Measurements from ENCODE around the gene NEGR1. TPM values are rescaled to one million over a fixed set of nuclear protein-coding genes. Genes with fewer than 3 reads are reported as not detected.

The NEGR1 gene
- total RNA-seq, 1 donor from 2014 or later, result 19.2 TPM

- no peaks in the 10 kb centered on the region for H3K9me3 ChIP-seq
- no peak overlapping the region for H3K4me3 ChIP-seq
- TF ChIP-seq POLR2A (IDR thresholded peaks at IDR 0.05) (no peak), CTCF (IDR thresholded peaks at IDR 0.05) (no peak), POLR2AphosphoS5 (IDR thresholded peaks at IDR 0.05; ENCODE audit: insufficient read depth in 1 of 2, low read depth in 1 of 2) (no peak)
- DNase-seq (ENCODE audit: extremely low spot score in 2 of 2), result no peak
- H3K27me3 ChIP-seq, result no peaks in the 10 kb centered on the region
- H3K27ac ChIP-seq, result no peak overlapping the region
- intact Hi-C loops (cut with DNase I), result no loop called here
- no peaks in the 10 kb centered on the region for H3K36me3 ChIP-seq
- no peaks in the 10 kb centered on the region for H3K4me1 ChIP-seq
These were observed 543.4 kb downstream of the NEGR1 start for GRCh38 chr1:71738910-71739309.

GRCh38 chr1:71738256-71738655 is 544.1 kb downstream of the NEGR1 start:
- H3K4me1 ChIP-seq, result no peaks in the 10 kb centered on the region
- TF ChIP-seq POLR2AphosphoS5 (IDR thresholded peaks at IDR 0.05; ENCODE audit: insufficient read depth in 1 of 2, low read depth in 1 of 2) (no peak), CTCF (IDR thresholded peaks at IDR 0.05) (no peak), POLR2A (IDR thresholded peaks at IDR 0.05) (no peak)
- H3K36me3 ChIP-seq, result no peaks in the 10 kb centered on the region
- H3K27me3 ChIP-seq, result no peaks in the 10 kb centered on the region
- no peak overlapping the region for H3K27ac ChIP-seq
- no peak for DNase-seq (ENCODE audit: extremely low spot score in 2 of 2)
- intact Hi-C loops (cut with DNase I), result no loop called here
- no peak overlapping the region for H3K4me3 ChIP-seq
- no peaks in the 10 kb centered on the region for H3K9me3 ChIP-seq

GRCh38 chr1:71737768-71738167 is 544.6 kb downstream of the NEGR1 start:
- H3K4me1 ChIP-seq, result no peaks in the 10 kb centered on the region
- intact Hi-C loops (cut with DNase I), result no loop called here
- H3K27me3 ChIP-seq, result no peaks in the 10 kb centered on the region
- DNase-seq (ENCODE audit: extremely low spot score in 2 of 2), result no peak
- no peak for TF ChIP-seq CTCF (IDR thresholded peaks at IDR 0.05)
- no peak for TF ChIP-seq POLR2A (IDR thresholded peaks at IDR 0.05)
- TF ChIP-seq POLR2AphosphoS5 (IDR thresholded peaks at IDR 0.05; ENCODE audit: insufficient read depth in 1 of 2, low read depth in 1 of 2), result no peak
- no peak overlapping the region for H3K4me3 ChIP-seq
- H3K36me3 ChIP-seq, result no peaks in the 10 kb centered on the region
- no peaks in the 10 kb centered on the region for H3K9me3 ChIP-seq
- H3K27ac ChIP-seq, result no peak overlapping the region

- Histone ChIP-seq H3K27ac (no peak overlapping the region), H3K4me1 (no peaks in the 10 kb centered on the region), H3K4me3 (no peak overlapping the region), H3K36me3 (no peaks in the 10 kb centered on the region), H3K27me3 (no peaks in the 10 kb centered on the region), H3K9me3 (no peaks in the 10 kb centered on the region)
- TF ChIP-seq POLR2AphosphoS5 (IDR thresholded peaks at IDR 0.05; ENCODE audit: insufficient read depth in 1 of 2, low read depth in 1 of 2), result no peak
- TF ChIP-seq CTCF (IDR thresholded peaks at IDR 0.05), result no peak
- no peak for TF ChIP-seq POLR2A (IDR thresholded peaks at IDR 0.05)
- DNase-seq (ENCODE audit: extremely low spot score in 2 of 2), result no peak
- intact Hi-C loops (cut with DNase I), result no loop called here
These were observed 549.2 kb downstream of the NEGR1 start for GRCh38 chr1:71733121-71733520.

GRCh38 chr1:71721532-71721931 is 560.8 kb downstream of the NEGR1 start:
- no peaks in the 10 kb centered on the region for H3K27me3 ChIP-seq
- DNase-seq (ENCODE audit: extremely low spot score in 2 of 2), result no peak
- TF ChIP-seq CTCF (IDR thresholded peaks at IDR 0.05) (no peak), POLR2AphosphoS5 (IDR thresholded peaks at IDR 0.05; ENCODE audit: insufficient read depth in 1 of 2, low read depth in 1 of 2) (no peak), POLR2A (IDR thresholded peaks at IDR 0.05) (no peak)
- no peaks in the 10 kb centered on the region for H3K4me1 ChIP-seq
- H3K9me3 ChIP-seq, result no peaks in the 10 kb centered on the region
- no peaks in the 10 kb centered on the region for H3K36me3 ChIP-seq
- no peak overlapping the region for H3K27ac ChIP-seq
- no peak overlapping the region for H3K4me3 ChIP-seq
- intact Hi-C loops (cut with DNase I), result no loop called here
